GM12874 (cell line): ENCODE measurements around the gene TCIRG1.
A peak's percentile ranks its signal among the peaks of the same experiment; 100 is the strongest.

Experiments used
- CTCF ChIP-seq: IDR thresholded peaks from 2 replicates; pipeline ENCODE4 v1.5.1; 2011; ENCODE audit warnings: low read depth, mild to moderate bottlenecking, control low read depth, low read length, moderate library complexity; ENCODE audit not compliant: insufficient read depth

Gene TCIRG1

GRCh38 chr11:68006606-68007166, 32.1 kb upstream of the TCIRG1 start:
- TF ChIP-seq CTCF, result no peak

GRCh38 chr11:68007498-68008380, 31.1 kb upstream of the TCIRG1 start:
- no peak for TF ChIP-seq CTCF

GRCh38 chr11:68008381-68009337, 30.2 kb upstream of the TCIRG1 start:
- no peak for TF ChIP-seq CTCF

GRCh38 chr11:68009391-68010089, 29.3 kb upstream of the TCIRG1 start:
- TF ChIP-seq CTCF, result peak; percentile 36

- no peak for TF ChIP-seq CTCF
Measured at GRCh38 chr11:68010090-68011041, 28.5 kb upstream of the TCIRG1 start, which contains the start of gene ALDH3B1. Gene ALDH3B1 (plus strand): TSS chr11:68010327. CDS start chr11:68015298, 4,971 bp downstream.
